ENCODE data around the gene RSPO1. TPM values are rescaled to one million over a fixed set of nuclear protein-coding genes. Genes with fewer than 3 reads are reported as not detected.

RSPO1 gene
- total RNA-seq, 1 donor from 2014 or later = not detected

GRCh38 chr1:37564892-37565291 is 69.8 kb downstream of the RSPO1 start:
- DNase-seq (ENCODE audit: low read depth) = no peak

- no peak for DNase-seq (ENCODE audit: low read depth)
Measured at GRCh38 chr1:37562984-37563383, 71.7 kb downstream of the RSPO1 start.

Other genes starting within 250 kb of the RSPO1 start
- 18.7 and 24.5 TPM in 2 replicates for gene ZC3H12A, start 160.3 kb downstream of the RSPO1 start, total RNA-seq
- 60.3 and 79.3 TPM in 2 replicates for gene MEAF6, start 120.1 kb downstream of the RSPO1 start, total RNA-seq
- gene SNIP1, start 80.6 kb downstream of the RSPO1 start, total RNA-seq = 14.1 and 19.4 TPM in 2 replicates
- 3.0 and 11.0 TPM in 2 replicates for gene DNALI1, start 78.0 kb downstream of the RSPO1 start, total RNA-seq
- 49.6 and 72.1 TPM in 2 replicates for gene GNL2, start 39.0 kb downstream of the RSPO1 start, total RNA-seq
- gene CDCA8, start 57.6 kb upstream of the RSPO1 start, total RNA-seq = 1.3 and 6.8 TPM in 2 replicates
- gene EPHA10, start 130.2 kb upstream of the RSPO1 start, total RNA-seq = 0.05 and 1.0 TPM in 2 replicates
- gene MANEAL, start 159.0 kb upstream of the RSPO1 start, total RNA-seq = 2.1 and 4.3 TPM in 2 replicates
- gene C1orf122, start 172.9 kb upstream of the RSPO1 start, total RNA-seq = 29.6 and 51.9 TPM in 2 replicates
- 12.2 and 31.3 TPM in 2 replicates for gene YRDC, start 173.3 kb upstream of the RSPO1 start, total RNA-seq
- gene MTF1, start 224.7 kb upstream of the RSPO1 start, total RNA-seq = 2.6 and 9.1 TPM in 2 replicates

Measured in renal cortical epithelial cell (primary cell).